BE2C (cell line): ENCODE results near the gene MAGEB6B. TPM values are rescaled to one million over a fixed set of nuclear protein-coding genes. Genes with fewer than 3 reads are reported as not detected.
"Not testable (repeated sequence)": the region's sequence is repeated elsewhere in the genome, so short reads cannot be mapped to it uniquely, and the experiment has no call there.

ENCODE experiments used
- DNase-seq: peaks from one replicate; pipeline ENCODE4 v3.0.0-alpha.2; 2020
- H3K27me3 ChIP-seq: fragments of 250-450 bp; sonication (Bioruptor Pico); 2 replicates; pipeline ENCODE4 v1.5.1; 2020; ENCODE audit warnings: mild to moderate bottlenecking
- H3K36me3 ChIP-seq: fragments of 250-450 bp; sonication (Bioruptor Pico); 2 replicates; pipeline ENCODE4 v1.5.1; 2020; ENCODE audit warnings: mild to moderate bottlenecking
- H3K4me1 ChIP-seq: fragments of 250-450 bp; sonication (Bioruptor Pico); 2 replicates; pipeline ENCODE4 v1.5.1; 2020
- H3K4me3 ChIP-seq: 2 replicates; pipeline ENCODE4 v1.5.1; 2011; ENCODE audit warnings: low read depth, low read length
- H3K9me3 ChIP-seq: fragments of 250-450 bp; sonication (Bioruptor Pico); 2 replicates; pipeline ENCODE4 v1.5.1; 2020
- polyA plus RNA-seq: library from polyadenylated mRNA; unstranded; fragments of >200 nt; gene quantifications from one replicate; pipeline ENCODE4 v1.2.1, GENCODE V29; 2012; ENCODE audit warnings: low read depth, missing spikeins; ENCODE audit not compliant: insufficient read length, insufficient read depth
- TF ChIP-seq, protein P1 (sequence below): IDR thresholded peaks from 2 replicates; pipeline ENCODE4 v1.5.1; 2012; ENCODE audit warnings: mild to moderate bottlenecking, low read depth, low read length

Gene MAGEB6B, protein sequence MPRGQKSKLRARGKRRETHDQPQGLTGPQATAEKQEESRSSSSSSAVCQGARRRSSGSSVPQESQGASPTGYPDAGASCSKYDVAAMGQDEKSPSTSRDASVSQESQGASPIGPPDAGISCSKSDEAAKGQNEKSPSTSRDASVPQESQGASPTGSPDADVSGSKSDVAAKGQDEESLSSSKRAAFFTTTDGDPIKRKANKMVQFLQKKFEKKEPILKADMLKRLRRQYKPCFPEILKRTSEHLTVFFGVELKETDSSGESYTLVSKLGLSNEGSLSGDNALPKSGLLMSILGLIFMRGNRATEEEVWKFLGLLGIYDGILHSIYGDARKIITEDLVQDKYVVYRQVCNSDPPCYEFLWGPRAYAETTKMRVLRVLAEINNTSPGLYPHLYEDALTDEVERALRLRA
- polyA plus RNA-seq, result not detected

DNA sequence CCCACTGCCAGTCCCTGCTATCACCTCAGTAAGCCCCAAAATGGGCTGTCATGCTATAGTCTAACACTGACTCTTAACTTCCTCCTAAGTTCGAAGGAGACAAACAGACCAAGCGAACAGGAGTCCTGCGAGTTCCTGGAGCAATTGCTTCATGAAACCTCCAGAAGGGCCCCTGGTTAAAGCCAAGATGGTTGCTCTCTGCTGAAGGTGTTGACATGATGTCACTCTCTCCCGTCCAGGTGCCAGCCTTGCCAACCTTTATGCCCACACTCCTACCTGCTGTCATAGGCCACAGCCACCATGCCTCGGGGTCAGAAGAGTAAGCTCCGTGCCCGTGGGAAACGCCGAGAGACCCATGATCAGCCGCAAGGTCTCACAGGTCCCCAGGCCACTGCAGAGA is at the start of gene MAGEB6B:
Gene MAGEB6B, plus strand, starts transcription at position 301 of the 400 bp plus-strand sequence. Its CDS starts 0 bp downstream, at position 301.
- no peak for DNase-seq
- Histone ChIP-seq H3K4me3 (no peak within 1 kb of the TSS), H3K4me1 (no peaks in the 10 kb centered on the region), H3K36me3 (no peaks in the 10 kb centered on the region), H3K27me3 (no peaks in the 10 kb centered on the region), H3K9me3 (no peaks in the 10 kb centered on the region)
- TF ChIP-seq, protein P1, sequence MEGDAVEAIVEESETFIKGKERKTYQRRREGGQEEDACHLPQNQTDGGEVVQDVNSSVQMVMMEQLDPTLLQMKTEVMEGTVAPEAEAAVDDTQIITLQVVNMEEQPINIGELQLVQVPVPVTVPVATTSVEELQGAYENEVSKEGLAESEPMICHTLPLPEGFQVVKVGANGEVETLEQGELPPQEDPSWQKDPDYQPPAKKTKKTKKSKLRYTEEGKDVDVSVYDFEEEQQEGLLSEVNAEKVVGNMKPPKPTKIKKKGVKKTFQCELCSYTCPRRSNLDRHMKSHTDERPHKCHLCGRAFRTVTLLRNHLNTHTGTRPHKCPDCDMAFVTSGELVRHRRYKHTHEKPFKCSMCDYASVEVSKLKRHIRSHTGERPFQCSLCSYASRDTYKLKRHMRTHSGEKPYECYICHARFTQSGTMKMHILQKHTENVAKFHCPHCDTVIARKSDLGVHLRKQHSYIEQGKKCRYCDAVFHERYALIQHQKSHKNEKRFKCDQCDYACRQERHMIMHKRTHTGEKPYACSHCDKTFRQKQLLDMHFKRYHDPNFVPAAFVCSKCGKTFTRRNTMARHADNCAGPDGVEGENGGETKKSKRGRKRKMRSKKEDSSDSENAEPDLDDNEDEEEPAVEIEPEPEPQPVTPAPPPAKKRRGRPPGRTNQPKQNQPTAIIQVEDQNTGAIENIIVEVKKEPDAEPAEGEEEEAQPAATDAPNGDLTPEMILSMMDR, result no peak

DNA sequence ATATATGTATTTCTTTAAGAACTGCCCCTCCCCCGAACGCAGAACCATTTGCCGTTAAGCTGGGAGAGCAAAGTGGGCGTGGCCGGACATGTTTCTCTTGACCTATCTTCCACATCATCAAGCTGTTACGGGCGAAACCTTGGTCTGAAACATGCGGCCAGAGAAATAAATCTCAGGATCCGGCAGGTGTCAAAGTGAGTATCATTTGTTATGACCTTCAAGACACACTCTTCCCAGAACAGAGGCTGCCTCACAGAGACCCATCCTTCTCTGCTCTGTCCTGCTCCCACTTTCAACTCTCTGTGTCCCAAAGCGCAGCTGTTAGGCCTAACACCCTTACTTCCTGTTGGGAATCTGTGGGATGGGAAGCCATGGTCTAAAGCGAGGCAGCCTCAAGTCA is 22.1 kb upstream of the MAGEB6B start, which contains the start of gene MAGEB18:
Gene MAGEB18, plus strand, starts transcription at position 70 of the 400 bp plus-strand sequence. CDS start 643 bp downstream, outside the sequence.
- Histone ChIP-seq H3K4me1 (no peaks in the 10 kb centered on the region), H3K27me3 (no peaks in the 10 kb centered on the region), H3K36me3 (no peaks in the 10 kb centered on the region), H3K4me3 (no peak within 1 kb of the TSS), H3K9me3 (no peaks in the 10 kb centered on the region)
- no peak for DNase-seq
- TF ChIP-seq, protein P1, result no peak

DNA sequence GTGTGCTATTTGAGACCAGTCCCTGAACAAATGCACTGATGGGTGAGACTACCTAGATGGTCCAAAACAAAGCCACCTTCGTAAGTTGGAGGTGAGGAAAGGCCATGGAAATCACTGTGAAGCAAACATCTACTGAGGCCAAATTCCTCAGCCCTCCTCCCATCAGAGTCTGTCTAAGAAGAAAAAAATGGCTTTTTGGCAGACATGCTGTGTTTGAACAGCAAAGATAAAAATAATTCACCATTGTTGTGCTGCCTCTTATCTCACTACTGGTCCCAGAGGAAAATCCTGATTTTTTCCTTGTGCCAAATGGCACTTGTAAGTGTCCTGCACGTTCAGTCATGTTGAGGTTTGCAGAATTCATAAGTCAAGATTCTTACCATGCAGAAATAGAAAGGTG is 14.4 kb upstream of the MAGEB6B start:
- TF ChIP-seq, protein P1, result no peak
- Histone ChIP-seq H3K27me3 (no peaks in the 10 kb centered on the region), H3K36me3 (no peaks in the 10 kb centered on the region)

DNA sequence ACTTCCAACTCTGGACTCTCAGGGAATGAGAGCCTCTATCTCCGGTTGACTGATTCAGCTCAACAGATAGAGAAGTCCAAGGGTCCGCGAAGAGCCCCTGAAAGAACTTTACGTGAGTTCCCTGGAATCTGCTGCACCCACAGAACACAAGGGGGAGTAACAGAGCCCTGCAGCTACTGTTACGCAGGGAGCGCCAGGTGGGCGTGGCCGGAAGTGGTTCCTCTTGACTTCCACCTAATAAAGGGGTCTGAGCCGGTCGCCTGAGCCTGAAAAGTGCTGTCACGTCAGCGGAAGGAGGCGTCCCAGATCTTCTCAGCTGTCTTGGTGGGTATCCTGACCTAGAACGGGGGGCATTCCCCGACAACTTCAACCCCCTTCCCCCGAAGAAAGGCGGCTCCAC is 31.8 kb downstream of the MAGEB6B start, which contains the start of gene MAGEB6:
Gene MAGEB6, plus strand, starts transcription at position 237 of the 400 bp plus-strand sequence. CDS start 1,407 bp downstream, outside the sequence.
- TF ChIP-seq, protein P1, result no peak
- no peak within 1 kb of the TSS for H3K4me3 ChIP-seq
- no peaks in the 10 kb centered on the region for H3K9me3 ChIP-seq
- H3K27me3 ChIP-seq, result no peaks in the 10 kb centered on the region
- DNase-seq, result peak; percentile 4
- no peaks in the 10 kb centered on the region for H3K36me3 ChIP-seq
- H3K4me1 ChIP-seq, result no peaks in the 10 kb centered on the region

More for the DNA sequence above, 14.4 kb upstream of the MAGEB6B start:
- DNase-seq, result no peak
- no peaks in the 10 kb centered on the region for H3K4me1 ChIP-seq
- no peak overlapping the region for H3K4me3 ChIP-seq
- H3K9me3 ChIP-seq, result no peaks in the 10 kb centered on the region

DNA sequence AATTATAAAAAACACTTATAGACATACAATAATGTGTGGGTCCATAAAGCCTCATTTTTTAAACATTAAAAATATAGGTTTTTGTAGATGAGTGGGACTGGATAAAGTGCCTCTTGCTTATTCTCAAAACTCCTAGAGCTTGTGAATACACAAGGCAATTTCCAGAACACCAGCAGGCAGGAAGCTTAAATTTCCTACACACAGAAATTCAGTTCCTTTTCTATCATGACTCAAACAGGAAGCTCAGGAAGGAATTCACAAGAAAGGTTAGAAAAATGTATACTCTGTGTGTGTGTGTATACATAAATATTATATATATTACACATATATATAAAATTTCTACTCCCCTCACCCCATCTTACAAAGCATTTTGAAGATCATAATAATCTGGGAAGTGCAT is 43.2 kb downstream of the MAGEB6B start:
- no peak for DNase-seq
- no peak overlapping the region for H3K4me3 ChIP-seq
- no peaks in the 10 kb centered on the region for H3K27me3 ChIP-seq
- no peaks in the 10 kb centered on the region for H3K36me3 ChIP-seq
- no peaks in the 10 kb centered on the region for H3K4me1 ChIP-seq
- TF ChIP-seq, protein P1, result no peak
- no peaks in the 10 kb centered on the region for H3K9me3 ChIP-seq

DNA sequence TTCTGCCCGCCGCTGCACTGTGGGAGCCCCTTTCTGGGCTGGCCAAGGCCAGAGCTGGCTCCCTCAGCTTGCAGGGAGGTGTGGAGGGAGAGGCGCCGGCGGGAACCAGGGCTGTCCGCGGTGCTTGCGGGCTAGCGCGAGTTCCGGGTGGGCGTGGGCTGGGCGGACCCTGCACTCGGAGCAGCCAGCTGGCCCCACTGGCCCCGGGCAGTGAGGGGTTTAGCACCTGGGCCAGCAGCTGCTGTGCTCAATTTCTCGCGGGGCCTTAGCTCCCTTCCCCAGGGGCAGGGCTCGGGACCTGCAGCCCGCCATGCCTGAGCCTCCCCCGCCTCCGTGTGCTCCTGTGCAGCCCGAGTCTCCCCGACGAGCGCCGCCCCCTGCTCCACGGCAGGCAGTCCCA is 44.3 kb downstream of the MAGEB6B start:
- not testable (repeated sequence) for H3K27me3 ChIP-seq, H3K4me3 ChIP-seq, DNase-seq, H3K4me1 ChIP-seq, H3K9me3 ChIP-seq, H3K36me3 ChIP-seq
